Sigmoid colon (tissue), 7 donors: ENCODE results near the gene ARHGDIA. TPM values are rescaled to one million over a fixed set of nuclear protein-coding genes. Genes with fewer than 3 reads are reported as not detected.

Source experiments
- DNase-seq: peaks from one replicate; pipeline ENCODE4 v3.0.0-alpha.2; 2019
- H3K27ac ChIP-seq, 4 donors: fragments of 200-600 bp; sonication (generic); one replicate each; pipeline ENCODE4 v1.5.1; 2016 to 2019; ENCODE audit warnings: mild to moderate bottlenecking in 1 of 4
- H3K27me3 ChIP-seq, 3 donors: fragments of 200-600 bp; sonication (generic); one replicate each; pipeline ENCODE4 v1.5.1; 2019; ENCODE audit warnings: mild to moderate bottlenecking in 1 of 3
- H3K36me3 ChIP-seq, 4 donors: fragments of 200-600 bp; sonication (generic); one replicate each; pipeline ENCODE4 v1.5.1; 2016 to 2019
- H3K4me1 ChIP-seq, 4 donors: fragments of 200-600 bp; sonication (generic); one replicate each; pipeline ENCODE4 v1.5.1; 2017 to 2019
- H3K4me3 ChIP-seq, 4 donors: fragments of 200-600 bp; sonication (generic); one replicate each; pipeline ENCODE4 v1.5.1; 2017 to 2019; ENCODE audit warnings: mild to moderate bottlenecking in 2 of 4, moderate library complexity in 1 of 4
- H3K9me3 ChIP-seq, 4 donors: fragments of 200-600 bp in 3 of 4; sonication (generic) in 3 of 4; one replicate each; pipeline versions ENCODE4 v1.5.1 to v1.6.1; 2013 to 2019
- CTCF ChIP-seq, 4 experiments: fragments of 450-650 bp in 3 of 4; fragments of 200-600 bp in 1 of 4; IDR thresholded peaks; one replicate each; pipeline ENCODE4 v1.5.1; 2016 to 2019; ENCODE audit warnings: antibody characterized with exemption in 4 of 4, mild to moderate bottlenecking in 3 of 4, moderate library complexity in 2 of 4
- EP300 ChIP-seq, 4 donors: sonication (generic); formaldehyde crosslinking; IDR thresholded peaks; one replicate each; pipeline ENCODE4 v1.6.1; 2017; ENCODE audit warnings: antibody characterized with exemption in 4 of 4
- POLR2A ChIP-seq, 2 donors: fragments of 450-650 bp; IDR thresholded peaks; one replicate each; pipeline ENCODE4 v1.6.1; 2016; ENCODE audit warnings: antibody characterized with exemption in 2 of 2, mild to moderate bottlenecking in 2 of 2, moderate library complexity in 2 of 2
- POLR2AphosphoS5 ChIP-seq, 4 donors: sonication (generic); formaldehyde crosslinking; IDR thresholded peaks; one replicate each; pipeline ENCODE4 v1.6.1; 2017; ENCODE audit warnings: antibody characterized with exemption in 4 of 4
- WGBS, 2 donors: extraction: QIAGEN DNeasy Blood & Tissue Kit; methylation state at CpG; one replicate each; pipeline ENCODE4 v1.1.7; 2013; 5-methylcytosine and 5-hydroxymethylcytosine counted together
- intact Hi-C: fragments of 100-400 bp; cut with DNase I; formaldehyde crosslinking; loops from one replicate; pipeline ENCODE4 v1.15.1; 2023
- polyA plus RNA-seq, 3 donors: library from polyadenylated mRNA; stranded (reverse); fragments of 200-250 nt; gene quantifications; one replicate each; pipeline ENCODE4 v1.2.3, GENCODE V29; 2013
- total RNA-seq, 4 donors: library from RNA; depleted of rRNA; stranded (reverse); fragments of >200 nt; gene quantifications; one replicate each; pipeline ENCODE4 v1.1.0, GENCODE V29; 2016
- donor health status: healthy with polysubstance abuse.
- donor health status: Bipolar disorder and iron deficiency.
- donor health status: healthy.

Gene ARHGDIA
- total and polyA plus RNA-seq, 7 donors: 67.0 to 452 (median 99.5) TPM

GRCh38 chr17:81915331-81915730 is 44.2 kb upstream of the ARHGDIA start:
- no peak overlapping the region for H3K27ac ChIP-seq
- no peak for DNase-seq
- intact Hi-C loops: no loop called here
- TF ChIP-seq CTCF (IDR thresholded peaks at IDR 0.05) (no peak), POLR2A (IDR thresholded peaks at IDR 0.05) (no peak), EP300 (IDR thresholded peaks at IDR 0.05) (no peak), POLR2AphosphoS5 (IDR thresholded peaks at IDR 0.05) (no peak)
- no peak overlapping the region for H3K4me3 ChIP-seq
- peaks cover 13 to 50% (median 30%) of the 10 kb centered on the region in 4 donors for H3K36me3 ChIP-seq
- H3K4me1 ChIP-seq: peaks cover 0 to 48% (median 39%) of the 10 kb centered on the region in 4 donors
- 93 to 96% methylated on average over 12 of the region's 12 CpGs for WGBS, 2 donors
- no peaks in the 10 kb centered on the region for H3K27me3 ChIP-seq
- no peaks in the 10 kb centered on the region for H3K9me3 ChIP-seq

GRCh38 chr17:81914103-81914850 is 43.1 kb upstream of the ARHGDIA start:
- 97 to 98% methylated on average over 36 of the region's 36 CpGs for WGBS, 2 donors
- no peak overlapping the region for H3K4me3 ChIP-seq
- H3K36me3 ChIP-seq: peaks cover 13 to 41% (median 26%) of the 10 kb centered on the region in 4 donors
- H3K9me3 ChIP-seq: no peaks in the 10 kb centered on the region
- H3K27me3 ChIP-seq: no peaks in the 10 kb centered on the region
- H3K27ac ChIP-seq: no peak overlapping the region
- no peak for TF ChIP-seq POLR2AphosphoS5 (IDR thresholded peaks at IDR 0.05)
- no peak for TF ChIP-seq CTCF (IDR thresholded peaks at IDR 0.05)
- no peak for TF ChIP-seq POLR2A (IDR thresholded peaks at IDR 0.05)
- no peak for TF ChIP-seq EP300 (IDR thresholded peaks at IDR 0.05)
- peaks cover 0 to 42% (median 37%) of the 10 kb centered on the region in 4 donors for H3K4me1 ChIP-seq
- intact Hi-C loops: no loop called here
- DNase-seq: peak; percentile 66

- no peak for TF ChIP-seq EP300 (IDR thresholded peaks at IDR 0.05)
- no peak for TF ChIP-seq POLR2AphosphoS5 (IDR thresholded peaks at IDR 0.05)
- TF ChIP-seq CTCF (IDR thresholded peaks at IDR 0.05): no peak
- TF ChIP-seq POLR2A (IDR thresholded peaks at IDR 0.05): no peak
- no peak for DNase-seq
- no peak overlapping the region for H3K27ac ChIP-seq
- no peaks in the 10 kb centered on the region for H3K27me3 ChIP-seq
- no peaks in the 10 kb centered on the region for H3K9me3 ChIP-seq
- 94 to 96% methylated on average over 31 of the region's 31 CpGs for WGBS, 2 donors
- H3K36me3 ChIP-seq: peaks cover 13 to 42% (median 24%) of the 10 kb centered on the region in 4 donors
- intact Hi-C loops: no loop called here
- H3K4me1 ChIP-seq: peaks cover 0 to 39% (median 33%) of the 10 kb centered on the region in 4 donors
- H3K4me3 ChIP-seq: no peak overlapping the region
Observed at GRCh38 chr17:81913394-81914102, 42.4 kb upstream of the ARHGDIA start.

- Histone ChIP-seq H3K36me3 (peaks cover 13 to 46% (median 24%) of the 10 kb centered on the region in 4 donors), H3K4me1 (peaks cover 0 to 34% (median 28%) of the 10 kb centered on the region in 4 donors), H3K9me3 (no peaks in the 10 kb centered on the region), H3K4me3 (no peak overlapping the region), H3K27me3 (no peaks in the 10 kb centered on the region), H3K27ac (no peak overlapping the region)
- TF ChIP-seq POLR2AphosphoS5 (IDR thresholded peaks at IDR 0.05): no peak
- no peak for TF ChIP-seq CTCF (IDR thresholded peaks at IDR 0.05)
- intact Hi-C loops: no loop called here
- 89 to 91% methylated on average over 32 of the region's 32 CpGs for WGBS, 2 donors
- peak; percentile 71 for DNase-seq
Observed at GRCh38 chr17:81912441-81913309, 41.5 kb upstream of the ARHGDIA start.
